GM18502 (cell line): ENCODE measurements around the gene RYR2.

Source experiments
- ATAC-seq: cut with Tn5 transposase; IDR thresholded peaks from one replicate; pipeline ENCODE4 v1.9.1; 2021; ENCODE audit warnings: mild to moderate bottlenecking; ENCODE audit not compliant: unreplicated experiment, poor library complexity

RYR2 gene

DNA sequence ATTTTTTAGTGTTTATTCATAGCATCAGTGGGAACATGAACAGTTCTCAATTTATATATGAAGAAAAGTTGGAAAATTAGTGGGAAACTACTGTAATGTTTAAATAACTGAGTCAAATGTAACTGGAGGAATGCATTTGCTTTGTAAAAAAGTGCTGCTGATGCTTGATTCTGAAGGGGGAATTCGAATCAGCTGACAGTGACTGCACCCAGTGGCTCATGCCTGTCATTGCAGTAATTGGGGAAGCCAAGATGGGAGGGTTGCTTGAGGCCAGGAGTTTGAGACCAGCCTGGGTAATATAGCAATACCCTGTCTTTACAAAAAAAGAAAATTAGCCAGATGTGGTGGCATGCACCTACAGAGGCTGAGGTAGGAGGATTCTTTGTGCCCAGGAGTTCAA, 450.4 kb downstream of the RYR2 start:
- ATAC-seq: peak; percentile 71

- ATAC-seq: no peak
These were observed 458.6 kb downstream of the RYR2 start for GRCh38 chr1:237500566-237500965.

GRCh38 chr1:237503292-237503691, 461.3 kb downstream of the RYR2 start:
- ATAC-seq: no peak

DNA sequence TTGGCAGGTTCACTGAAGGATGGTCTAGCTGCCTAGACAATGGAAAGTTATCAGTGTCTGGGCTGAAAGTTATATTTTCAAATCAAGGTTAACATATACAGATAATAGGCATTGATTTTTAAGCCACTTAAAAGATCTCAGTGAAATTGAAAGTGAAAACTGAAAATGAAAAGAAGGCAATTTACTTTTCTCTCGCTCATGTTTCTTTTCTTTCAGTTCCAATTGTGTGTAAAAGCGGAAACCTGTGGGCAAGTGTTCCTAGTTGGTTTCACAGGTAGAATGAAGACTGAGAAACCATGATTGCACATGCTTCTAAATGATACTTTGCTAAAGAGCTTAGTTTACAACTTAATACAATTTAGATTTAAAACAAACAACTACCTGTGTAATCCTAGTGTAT, 465.0 kb downstream of the RYR2 start:
- ATAC-seq: peak; percentile 94

DNA sequence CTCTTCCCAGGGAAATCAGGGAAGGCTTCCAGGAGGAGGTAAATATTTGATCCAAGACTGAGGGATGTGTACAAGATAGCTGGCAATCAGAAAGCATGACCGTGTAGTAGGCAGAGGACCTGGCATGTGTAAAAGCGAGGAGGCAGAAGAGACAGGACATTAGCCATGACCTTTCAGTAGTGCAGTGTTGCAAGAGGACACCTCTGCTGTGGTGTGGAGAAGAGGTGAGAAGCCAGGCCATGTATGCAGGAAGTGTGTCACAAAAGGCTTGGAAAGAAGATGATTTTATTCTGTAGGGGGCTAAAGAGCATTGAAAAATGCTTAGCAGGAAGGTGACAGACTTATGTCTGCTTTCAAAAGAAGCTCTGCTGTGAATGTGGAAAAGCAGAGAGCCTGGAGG, 467.8 kb downstream of the RYR2 start:
- ATAC-seq: no peak

DNA sequence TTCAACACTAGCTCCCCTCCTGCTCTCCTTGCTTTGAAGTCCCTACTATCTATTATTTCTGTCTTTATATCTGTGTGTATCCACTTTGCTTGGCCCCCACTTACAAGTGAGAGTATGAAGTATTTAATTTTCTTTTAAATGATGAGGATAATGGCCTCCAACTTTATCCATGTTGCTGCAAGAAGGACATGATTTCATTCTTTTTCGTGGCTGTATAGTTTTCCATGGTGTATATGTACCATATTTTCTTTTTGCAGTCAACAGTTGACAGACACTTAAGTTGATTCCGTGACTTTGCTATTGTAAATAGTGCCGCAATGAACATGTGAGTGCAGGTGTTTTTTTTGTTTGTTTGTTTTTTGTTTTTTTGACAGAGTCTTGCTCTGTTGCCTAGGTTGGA, 483.1 kb downstream of the RYR2 start:
- ATAC-seq: no peak

DNA sequence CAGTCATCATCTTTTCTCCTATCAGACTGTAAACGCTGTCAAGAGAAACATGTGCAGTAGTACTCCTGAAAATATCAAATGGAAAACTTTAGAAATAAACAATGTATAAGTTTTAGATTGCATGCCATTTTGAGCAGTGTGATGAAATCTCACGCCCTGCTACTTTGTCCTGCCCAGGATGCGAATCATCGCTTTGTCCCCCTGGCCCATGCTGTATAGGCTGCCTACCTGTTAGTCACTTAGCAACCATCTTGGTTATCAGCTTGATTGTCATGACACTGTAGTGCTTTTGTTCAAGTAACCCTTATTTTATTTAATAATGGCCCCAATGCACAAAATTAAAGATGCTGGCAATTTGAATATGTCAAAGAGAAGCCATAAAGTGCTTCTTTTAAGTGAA, 485.8 kb downstream of the RYR2 start:
- no peak for ATAC-seq

DNA sequence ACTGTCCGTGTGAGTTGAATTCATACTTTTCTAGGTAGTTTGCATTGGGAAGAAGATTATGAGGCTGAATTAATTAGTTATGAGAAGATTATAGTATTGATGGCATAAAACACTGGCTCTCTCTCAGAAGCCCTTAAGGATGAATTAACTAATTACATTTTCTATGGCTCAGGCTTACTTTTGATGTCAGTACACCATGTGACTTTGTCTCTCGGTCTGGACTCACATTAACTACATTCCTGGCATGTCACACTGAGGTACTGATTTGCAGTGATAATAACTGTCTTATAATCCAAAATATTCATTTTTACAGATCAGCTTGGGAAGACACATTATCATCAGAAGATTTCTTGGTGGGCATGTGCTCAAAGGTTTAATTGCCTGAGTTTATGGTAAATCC, 486.6 kb downstream of the RYR2 start:
- ATAC-seq: no peak

- ATAC-seq: no peak
These were observed 497.1 kb downstream of the RYR2 start for GRCh38 chr1:237539055-237539454.

- no peak for ATAC-seq
These were observed 500.8 kb downstream of the RYR2 start for GRCh38 chr1:237542525-237543418.

- ATAC-seq: no peak
These were observed 511.1 kb downstream of the RYR2 start for GRCh38 chr1:237553078-237553477.

- no peak for ATAC-seq
These were observed 514.9 kb downstream of the RYR2 start for GRCh38 chr1:237556911-237557310.

- peak; percentile 86 for ATAC-seq
These were observed 520.3 kb downstream of the RYR2 start for GRCh38 chr1:237562242-237562823.

DNA sequence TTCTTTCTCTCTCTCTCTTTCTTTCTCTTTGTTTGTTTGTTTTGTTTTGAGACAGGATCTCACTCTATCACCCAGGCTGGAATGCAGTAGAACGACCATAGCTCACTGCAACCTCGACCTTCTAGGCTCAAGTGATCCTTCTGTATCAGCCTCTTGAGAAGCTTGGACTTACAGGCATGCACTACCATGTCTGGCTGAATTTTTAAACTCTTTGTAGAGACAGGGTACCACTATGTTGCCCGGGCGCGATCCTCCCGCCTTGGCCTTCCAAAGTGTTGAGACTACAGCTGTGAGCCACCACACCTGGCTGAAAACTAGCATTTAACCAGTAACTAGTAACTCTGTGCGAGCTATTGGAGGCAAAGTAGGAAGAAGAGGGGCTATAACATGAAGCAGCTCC, 523.3 kb downstream of the RYR2 start:
- ATAC-seq: no peak

- no peak for ATAC-seq
These were observed 524.6 kb downstream of the RYR2 start for GRCh38 chr1:237566581-237566980.

- ATAC-seq: no peak
These were observed 527.0 kb downstream of the RYR2 start for GRCh38 chr1:237568955-237569354.

DNA sequence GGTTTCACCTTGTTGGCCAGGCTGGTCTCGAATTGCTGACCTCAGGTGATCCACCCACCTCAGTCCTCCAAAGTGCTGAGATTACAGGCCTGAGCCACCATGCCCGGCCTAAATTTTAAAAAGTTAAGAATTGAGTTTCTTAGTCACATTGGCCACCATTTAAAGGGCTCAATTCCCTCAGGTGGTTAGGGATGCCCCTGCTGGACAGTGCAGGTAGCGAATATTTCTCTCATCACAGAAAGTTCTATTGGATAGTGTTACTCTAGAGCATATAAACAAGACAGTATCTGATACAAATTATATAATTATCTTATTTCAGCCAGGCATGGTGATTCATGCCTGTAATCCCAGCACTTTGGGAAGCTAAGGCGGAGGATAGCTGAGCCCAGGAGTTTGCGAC, 528.5 kb downstream of the RYR2 start:
- no peak for ATAC-seq

DNA sequence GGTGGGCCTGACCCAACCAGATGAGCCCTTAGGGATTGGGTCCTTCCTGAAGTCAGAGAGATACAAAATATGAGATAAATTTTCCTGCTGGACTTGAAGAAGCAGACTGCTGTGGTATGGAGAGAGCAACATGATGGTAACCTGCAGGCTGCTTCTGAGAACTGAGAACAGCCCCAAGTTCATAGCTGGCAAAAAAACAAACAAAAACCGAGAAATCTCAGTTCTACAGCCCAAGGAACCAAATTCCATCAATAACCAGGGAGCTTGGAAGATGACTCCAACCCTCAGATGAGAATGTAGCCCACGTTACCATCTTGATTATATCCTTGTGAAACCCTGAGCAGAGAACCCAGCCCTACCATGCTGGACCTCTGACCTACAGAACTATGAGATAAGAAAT, 532.6 kb downstream of the RYR2 start:
- no peak for ATAC-seq

DNA sequence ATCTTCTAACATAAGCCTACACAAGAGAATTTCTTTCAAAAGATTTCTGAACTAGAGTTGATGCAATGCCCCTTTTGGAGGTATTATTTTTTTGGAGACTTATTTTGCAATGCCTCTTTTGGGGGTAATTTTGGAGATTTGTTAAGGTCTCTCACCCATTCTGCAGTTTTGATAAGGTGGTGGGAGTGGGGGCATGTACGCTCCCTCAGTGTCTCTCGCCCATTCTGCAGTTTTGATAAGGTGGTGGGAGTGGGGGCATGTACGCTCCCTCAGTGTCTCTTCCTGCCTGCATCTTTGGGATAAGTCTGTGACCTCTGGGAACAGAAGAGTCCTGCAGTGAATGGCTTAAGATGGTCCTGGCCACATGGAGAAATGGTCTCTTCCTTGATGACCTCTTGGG, 536.6 kb downstream of the RYR2 start:
- ATAC-seq: no peak

- no peak for ATAC-seq
These were observed 538.7 kb downstream of the RYR2 start for GRCh38 chr1:237580726-237581125.

GRCh38 chr1:237583270-237583669, 541.3 kb downstream of the RYR2 start:
- no peak for ATAC-seq

GRCh38 chr1:237583756-237584155, 541.8 kb downstream of the RYR2 start:
- ATAC-seq: no peak
